Measurements from ENCODE around the gene OR8B12.
A peak's percentile ranks its signal among the peaks of the same experiment; 100 is the strongest.

Gene OR8B12, protein sequence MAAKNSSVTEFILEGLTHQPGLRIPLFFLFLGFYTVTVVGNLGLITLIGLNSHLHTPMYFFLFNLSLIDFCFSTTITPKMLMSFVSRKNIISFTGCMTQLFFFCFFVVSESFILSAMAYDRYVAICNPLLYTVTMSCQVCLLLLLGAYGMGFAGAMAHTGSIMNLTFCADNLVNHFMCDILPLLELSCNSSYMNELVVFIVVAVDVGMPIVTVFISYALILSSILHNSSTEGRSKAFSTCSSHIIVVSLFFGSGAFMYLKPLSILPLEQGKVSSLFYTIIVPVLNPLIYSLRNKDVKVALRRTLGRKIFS

DNA sequence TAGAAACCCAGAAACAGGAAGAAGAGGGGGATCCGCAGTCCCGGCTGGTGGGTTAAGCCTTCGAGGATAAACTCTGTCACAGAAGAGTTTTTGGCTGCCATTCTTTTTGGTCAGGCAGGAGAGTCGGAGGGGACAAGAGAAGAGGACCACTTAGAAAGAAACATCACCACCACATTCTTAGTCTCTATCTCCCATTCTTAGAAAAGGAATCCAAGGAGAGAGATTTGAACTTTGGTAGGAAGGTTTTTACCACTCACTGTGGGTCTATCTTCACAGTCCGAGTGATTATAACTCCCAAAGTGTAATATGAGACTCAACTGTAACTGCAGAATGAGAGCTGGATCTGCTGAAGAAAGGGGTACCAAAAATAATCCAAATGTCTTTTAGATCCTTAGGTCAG lies at the start of gene OR8B12:
OR8B12 (minus strand) TSS at position 101 of the 400 bp plus-strand sequence; CDS start at position 101, 0 bp downstream.
- DNase-seq (ENCODE audit: low read depth), result no peak

DNA sequence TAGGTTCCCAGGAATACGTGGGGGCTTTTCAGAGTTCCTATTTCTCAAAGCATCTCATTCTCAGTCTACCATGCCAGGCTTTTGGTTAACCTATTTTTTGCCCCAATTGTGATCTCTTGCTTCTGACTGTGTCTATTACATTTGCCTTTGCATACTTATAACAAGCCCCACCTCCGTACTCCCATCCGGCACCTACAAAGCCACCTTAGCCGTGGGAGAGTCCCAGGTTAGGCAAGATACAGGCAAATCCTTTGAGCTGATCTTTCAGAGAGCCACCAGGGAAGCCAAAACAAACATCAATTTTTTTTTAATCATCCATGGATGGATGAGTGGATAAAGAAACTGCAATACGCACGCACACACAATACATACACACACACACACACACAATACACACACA lies 49.2 kb upstream of the OR8B12 start:
- DNase-seq (ENCODE audit: low read depth), result no peak

DNA sequence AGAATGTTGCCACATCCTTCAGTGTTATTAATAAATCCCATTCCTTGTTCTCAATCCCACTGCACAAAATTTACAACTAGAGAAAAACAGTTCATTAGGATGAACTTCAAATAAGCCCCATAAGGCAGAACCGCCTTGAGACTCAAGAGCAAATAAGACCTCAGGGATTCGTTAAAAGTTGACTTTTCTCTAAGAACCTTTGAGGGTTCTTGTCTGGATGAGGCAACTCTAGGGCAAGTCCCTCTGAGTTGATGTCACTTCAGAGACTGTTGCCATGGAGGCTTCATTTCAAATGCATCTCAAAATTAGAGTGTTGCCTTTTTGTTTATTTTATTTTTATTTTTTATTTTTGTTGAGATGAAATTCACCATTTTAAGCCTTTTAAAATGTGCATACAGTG lies 48.0 kb upstream of the OR8B12 start:
- DNase-seq (ENCODE audit: low read depth), result no peak

DNA sequence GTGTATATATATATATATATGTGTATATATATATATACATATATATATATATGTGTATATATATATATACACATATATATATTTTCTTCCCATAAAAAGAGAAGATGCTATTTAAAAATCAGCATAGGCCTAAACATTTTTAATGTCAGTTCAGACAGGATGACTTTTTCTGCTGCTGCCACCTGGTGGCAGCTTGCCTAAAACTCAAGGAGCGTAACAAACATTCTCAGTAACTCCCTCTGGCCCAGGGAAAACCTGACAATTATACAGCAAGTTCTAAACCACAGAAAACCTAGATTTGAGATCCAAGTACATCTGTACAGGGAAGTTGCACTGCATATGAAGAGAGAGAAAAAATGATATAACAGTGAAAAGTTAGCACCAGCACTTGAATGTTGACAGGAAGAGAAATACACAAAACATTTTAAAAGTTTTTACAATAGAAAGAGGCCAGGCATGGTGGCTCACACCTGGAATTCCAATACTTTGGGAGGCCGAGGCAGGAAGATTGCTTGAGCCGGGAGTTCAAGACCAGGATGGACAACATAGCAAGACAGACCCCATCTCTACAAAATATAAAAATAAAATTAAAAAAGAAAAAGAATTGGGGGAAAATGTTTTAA lies 42.9 kb upstream of the OR8B12 start:
- DNase-seq (ENCODE audit: low read depth), result peak; percentile 27

DNA sequence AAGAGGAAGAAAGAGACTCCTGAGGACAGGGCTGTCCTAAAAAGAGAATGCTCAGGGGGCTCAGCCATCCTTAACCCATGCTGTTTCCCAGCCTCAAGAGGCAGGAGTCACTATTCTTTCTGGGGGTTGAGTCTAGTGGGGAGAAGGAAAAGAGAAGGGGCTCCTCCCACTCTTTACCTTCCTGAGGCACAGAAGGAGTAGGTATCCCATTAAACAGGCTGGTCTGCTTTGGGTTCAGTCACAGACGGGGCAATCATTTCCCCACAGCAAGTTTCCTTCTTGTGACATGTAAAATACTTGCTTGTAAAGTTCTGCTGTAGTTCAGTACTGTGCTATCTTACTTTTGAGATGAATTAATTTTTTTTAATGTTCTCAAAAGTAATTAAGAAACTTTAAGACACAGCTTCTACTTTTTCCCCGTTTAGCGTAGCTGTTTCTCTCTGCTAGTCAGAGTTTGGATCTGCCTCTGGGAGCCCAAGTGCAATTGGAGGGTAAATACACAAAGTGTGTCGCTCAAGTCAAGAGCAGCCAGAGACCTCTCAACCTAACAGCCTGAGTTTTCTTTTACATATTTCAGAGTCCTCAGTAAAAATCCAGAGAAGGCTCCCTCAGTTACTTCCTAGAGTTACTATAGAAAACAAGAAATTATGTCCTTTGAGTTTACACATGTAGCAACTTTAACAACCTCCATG lies 41.4 kb upstream of the OR8B12 start:
- DNase-seq (ENCODE audit: low read depth), result no peak

DNA sequence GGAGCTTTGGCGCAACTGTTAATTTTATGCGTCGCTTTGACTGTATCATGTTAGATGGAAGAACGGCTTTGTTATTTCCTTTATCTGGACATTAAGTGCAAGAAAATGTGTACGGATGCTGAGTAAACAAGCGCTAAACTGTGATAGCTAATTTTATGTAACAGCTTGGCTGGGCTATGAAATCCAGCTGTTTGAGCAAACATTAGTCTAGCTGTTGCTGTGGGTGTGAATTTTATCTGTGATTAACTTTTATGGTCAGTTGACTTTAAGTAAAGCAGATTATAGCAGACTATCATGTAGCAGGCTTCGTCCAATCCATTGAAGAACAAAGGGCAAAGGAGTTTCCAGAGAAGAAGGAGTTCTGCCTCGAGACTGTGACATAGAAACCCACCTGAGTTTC lies 40.3 kb upstream of the OR8B12 start:
- no peak for DNase-seq (ENCODE audit: low read depth)

DNA sequence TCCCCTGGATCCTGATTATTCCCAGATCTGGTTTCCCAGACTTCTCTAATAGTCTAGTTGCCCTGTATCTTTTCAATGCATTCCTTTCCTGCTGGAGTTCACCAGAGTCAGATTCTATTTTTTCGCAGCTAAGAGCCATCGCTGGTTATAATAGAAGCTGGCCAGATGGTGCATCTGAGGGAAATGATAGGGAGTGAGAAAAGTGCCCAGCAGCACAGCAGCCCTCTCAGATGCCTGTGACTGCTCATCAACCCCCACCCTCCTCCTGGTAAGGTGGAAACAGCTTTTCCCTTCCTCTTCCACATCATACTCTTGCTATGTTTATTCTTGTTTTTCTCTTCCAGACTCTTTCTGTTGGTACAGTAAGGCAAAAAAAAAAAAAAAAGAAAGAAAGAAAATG lies 39.1 kb upstream of the OR8B12 start:
- DNase-seq (ENCODE audit: low read depth), result no peak

DNA sequence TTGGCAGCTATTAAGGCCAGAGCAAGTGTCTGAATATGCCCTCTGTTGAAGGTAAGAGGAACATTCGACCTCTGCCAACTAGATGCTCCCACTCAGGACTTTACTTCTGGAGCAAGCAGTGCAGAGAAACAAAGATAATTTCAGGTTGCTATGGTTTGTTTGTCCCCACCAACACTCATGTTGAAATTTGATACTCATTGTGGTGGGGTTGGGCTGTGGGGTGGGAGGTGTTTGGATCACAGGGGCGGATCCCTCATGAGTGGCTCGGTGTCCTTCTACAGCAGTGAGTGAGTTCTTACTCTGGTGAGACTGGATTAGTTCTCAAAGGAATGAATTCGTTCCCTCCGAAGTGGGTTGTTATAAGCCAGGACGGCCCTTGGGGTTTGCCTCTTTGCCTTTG lies 38.4 kb upstream of the OR8B12 start:
- no peak for DNase-seq (ENCODE audit: low read depth)

DNA sequence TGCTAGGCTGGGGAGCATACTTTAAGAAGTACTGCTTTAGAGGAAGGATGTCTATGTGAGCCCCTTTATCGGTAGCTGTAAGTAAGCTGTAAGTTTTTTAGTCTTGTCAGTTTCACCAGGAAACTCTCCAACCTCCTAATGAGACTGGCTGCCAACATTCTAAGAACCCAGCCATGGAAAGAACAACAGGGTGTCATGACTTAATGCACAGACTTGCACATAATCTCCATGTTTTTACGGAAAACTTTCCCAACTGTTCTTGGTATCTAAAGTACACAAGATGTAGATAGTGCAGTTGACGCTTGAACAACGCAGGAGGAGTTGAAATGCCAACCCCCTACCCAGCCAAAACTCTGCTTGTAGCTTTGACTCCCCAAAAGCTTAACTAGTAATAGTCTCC lies 35.3 kb upstream of the OR8B12 start:
- DNase-seq (ENCODE audit: low read depth), result no peak

DNA sequence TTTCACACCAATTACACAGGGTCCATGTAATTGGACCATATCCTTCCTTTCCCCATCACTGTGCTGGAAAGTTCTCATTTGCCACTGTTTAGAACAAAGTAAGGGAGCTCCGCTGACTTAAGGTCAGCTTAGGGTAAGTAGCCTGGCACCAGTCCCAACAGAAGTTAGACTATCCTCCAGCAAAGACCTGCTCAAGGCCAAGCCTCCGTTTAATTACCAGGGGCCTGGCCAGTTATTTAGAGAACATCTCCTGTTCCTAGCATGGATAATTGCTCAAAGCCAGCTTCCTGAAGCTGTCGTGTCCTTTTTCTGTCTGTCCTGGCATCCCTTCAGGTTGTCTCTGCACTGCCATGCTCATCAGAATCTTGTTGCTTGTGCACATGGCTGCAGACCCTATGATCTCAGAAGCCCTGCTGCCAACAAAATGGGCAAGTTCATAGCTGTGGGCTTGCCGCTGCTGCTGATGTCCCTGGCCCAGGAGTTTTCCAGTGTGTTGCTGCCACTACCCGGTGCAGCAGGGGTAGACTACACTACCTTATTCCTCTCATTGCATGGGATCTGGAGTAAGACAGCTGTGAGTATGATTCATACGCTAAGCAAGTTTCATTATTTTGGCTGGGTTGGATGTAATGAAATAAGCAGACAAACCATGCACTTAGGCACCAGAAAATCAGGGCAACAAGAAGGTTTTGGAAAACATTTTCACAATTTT lies 34.4 kb upstream of the OR8B12 start:
- DNase-seq (ENCODE audit: low read depth), result no peak

DNA sequence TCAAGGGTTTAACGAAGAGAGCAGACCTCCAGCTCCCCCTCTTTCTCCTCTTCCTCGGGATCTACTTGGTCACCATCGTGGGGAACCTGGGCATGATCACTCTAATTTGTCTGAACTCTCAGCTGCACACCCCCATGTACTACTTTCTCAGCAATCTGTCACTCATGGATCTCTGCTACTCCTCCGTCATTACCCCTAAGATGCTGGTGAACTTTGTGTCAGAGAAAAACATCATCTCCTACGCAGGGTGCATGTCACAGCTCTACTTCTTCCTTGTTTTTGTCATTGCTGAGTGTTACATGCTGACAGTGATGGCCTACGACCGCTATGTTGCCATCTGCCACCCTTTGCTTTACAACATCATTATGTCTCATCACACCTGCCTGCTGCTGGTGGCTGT lies 26.7 kb upstream of the OR8B12 start:
- DNase-seq (ENCODE audit: low read depth), result no peak

DNA sequence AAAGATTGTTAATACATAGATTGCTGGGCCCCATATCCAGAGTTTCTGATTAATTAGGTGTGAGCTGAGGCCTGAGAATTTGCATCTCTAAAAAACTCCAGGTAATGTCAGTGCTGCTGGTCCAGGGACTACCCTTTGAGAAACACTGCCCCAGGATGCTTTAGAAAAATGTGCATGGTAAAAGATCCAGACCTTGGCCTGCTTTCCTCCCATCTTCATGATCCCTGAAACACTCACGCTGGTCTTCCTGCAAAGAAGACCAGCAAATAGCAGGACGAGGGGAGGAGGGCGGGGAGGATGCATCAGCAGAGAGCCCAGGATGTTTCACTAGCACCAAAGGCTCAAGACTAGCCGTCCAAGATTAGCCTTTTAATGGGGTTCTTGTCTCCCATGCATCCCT lies 26.2 kb upstream of the OR8B12 start, which contains the start of gene OR8A1:
OR8A1 (plus strand) TSS at position 301 of the 400 bp plus-strand sequence. CDS start 123 bp downstream, outside the sequence.
- DNase-seq (ENCODE audit: low read depth), result no peak

DNA sequence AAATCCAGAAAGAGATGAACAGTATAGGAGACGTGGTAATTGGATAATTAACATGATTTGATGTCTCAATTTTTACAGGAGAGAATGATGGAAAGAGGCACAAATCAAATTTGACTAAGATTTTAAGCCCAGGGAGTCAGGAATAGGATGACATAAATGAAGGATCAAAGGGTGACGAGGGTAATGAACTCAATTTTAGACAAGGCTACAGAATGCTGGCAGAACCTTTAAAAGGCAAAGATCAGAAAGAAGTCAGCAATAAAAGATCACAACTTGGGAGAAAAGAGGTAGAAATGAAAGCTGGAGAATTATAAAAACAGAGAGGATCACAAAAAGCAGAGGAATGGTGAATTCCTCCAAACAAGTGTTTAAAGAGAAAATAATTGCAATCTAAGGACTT lies 13.4 kb upstream of the OR8B12 start:
- DNase-seq (ENCODE audit: low read depth), result no peak

DNA sequence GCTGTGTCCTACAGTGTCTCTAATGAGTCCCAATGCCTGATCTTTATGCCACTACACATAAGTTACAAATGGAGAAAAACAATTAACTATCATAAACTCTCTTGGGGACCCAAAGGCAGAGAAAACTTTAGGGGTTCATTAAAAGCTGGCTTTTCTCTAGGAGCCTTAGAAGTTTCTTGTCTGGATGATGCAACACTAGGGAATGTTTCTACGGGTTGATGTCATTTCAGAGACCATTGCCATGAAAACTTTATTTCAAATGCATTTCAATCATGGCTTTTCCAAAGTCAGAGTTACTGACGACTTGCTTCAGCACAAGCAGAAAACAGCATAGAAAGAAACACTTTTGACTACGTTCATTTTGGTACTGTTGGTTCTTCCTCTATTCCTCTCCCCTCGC lies 8.5 kb upstream of the OR8B12 start:
- no peak for DNase-seq (ENCODE audit: low read depth)

DNA sequence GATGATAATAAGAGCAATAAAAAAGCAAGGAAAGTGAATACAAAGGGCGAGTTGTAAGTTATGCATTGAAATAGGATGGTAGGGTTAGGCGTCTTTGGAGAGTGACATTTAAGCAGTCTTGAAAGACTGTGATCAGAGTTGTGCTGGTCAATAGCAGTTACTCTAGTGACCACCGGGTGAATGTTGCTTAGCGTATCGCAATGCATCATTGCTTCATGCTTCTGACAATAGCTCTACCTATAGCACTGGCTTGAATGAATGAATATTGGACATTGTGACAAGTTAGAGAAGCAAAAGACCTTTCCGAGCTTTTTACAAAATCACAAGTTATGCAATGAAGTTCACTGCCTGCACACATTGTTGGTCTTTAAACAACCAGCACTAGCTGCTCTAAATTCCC lies 7.7 kb upstream of the OR8B12 start:
- no peak for DNase-seq (ENCODE audit: low read depth)

DNA sequence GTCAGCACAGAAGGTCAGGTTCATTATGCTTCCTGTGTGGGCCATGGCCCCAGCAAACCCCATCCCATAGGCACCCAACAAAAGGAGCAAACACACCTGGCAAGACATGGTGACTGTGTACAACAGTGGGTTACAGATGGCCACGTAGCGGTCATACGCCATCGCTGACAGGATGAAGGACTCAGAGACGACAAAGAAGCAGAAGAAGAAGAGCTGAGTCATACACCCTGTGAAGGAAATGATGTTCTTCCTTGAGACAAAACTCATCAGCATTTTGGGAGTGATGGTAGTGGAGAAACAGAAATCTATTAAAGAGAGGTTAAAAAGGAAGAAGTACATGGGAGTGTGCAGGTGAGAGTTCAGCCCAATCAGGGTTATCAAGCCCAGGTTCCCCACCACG lies 309 bp downstream of the OR8B12 start:
- no peak for DNase-seq (ENCODE audit: low read depth)

DNA sequence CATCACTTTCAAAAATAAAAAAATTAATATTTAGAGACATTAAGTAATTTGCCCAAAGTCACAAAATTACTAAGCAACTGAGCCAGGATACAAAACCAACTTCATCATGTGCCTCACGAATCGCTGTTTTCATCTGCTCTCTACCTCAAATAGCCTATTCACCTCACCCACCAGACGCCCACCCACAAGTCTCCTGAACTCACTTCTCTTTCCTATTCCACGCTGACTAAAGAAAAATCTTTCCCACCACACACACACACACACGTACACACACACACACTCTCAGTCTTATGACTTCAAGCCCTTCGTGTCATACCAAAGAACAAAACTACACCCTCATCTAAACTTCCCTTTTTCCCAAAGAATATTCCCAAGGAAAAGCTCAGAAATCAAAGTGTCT lies 2.2 kb downstream of the OR8B12 start:
- no peak for DNase-seq (ENCODE audit: low read depth)

DNA sequence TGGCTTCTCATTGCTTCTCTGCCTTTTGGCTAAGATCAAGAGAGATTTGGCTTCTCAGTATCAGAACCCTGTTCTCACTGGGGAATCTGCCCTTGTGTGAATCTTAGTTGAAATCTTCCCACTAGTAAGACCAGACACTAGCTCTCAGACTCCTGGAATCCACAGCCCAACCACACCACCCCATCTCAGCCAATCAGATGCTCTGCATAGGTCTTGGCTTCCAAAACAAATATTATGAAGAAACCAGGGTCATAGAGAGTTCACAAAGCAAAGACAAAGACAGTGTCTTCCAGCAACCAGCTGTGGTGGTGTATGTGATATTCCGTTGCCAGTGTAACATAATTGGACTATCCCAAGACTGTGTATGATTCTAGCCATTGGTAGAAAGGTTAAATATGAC lies 5.4 kb downstream of the OR8B12 start:
- no peak for DNase-seq (ENCODE audit: low read depth)

DNA sequence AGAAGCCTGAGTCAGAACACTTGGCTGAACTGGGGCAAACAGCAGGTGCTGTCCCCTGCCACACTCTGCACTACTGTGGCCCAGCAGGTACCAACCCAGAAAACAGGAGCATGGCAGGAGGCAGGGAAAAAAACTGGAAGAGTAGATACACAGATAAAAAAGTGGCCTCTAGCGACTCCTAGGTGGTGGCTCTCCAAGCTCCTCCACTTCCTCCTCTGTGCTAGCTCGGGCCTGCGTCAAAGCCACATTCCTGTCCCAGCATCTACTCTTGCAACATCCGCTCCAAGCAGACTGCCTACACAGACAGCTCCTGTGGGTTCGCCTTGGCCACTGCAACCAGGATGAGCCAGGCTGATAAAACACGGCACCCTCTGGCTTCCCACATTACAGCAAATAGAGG lies 6.9 kb downstream of the OR8B12 start:
- no peak for DNase-seq (ENCODE audit: low read depth)

DNA sequence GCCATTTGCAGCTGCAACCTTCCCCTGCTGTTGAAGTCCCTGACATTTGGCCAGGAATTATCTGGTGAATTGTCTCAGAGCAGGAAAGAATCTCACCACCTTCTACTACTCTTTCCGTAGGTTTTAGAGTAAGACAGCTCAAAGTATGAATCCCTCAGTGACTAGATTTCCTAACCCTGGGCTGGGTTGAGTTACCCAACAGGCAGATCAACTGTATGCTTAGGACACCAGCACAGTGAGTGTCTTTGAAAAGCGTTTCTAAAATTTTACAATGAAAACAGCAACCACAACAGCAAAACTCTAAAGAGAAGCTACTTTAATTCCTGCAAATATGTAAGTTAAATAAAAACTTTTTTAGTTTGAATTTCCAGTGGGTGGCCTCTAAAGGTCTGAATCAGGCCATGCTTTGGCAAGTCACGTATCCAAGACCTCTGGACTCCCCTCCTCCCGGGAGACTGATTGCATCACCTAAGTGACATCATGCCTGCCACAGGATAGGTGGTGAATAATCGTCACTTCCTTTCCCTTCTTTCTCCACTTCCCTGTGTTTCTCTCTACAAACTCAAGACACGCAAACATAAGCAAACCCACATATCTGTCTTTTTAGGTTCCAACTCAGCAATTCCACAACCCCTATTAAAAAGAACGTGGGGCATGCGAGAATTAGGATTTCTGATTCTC lies 7.8 kb downstream of the OR8B12 start:
- DNase-seq (ENCODE audit: low read depth), result no peak

DNA sequence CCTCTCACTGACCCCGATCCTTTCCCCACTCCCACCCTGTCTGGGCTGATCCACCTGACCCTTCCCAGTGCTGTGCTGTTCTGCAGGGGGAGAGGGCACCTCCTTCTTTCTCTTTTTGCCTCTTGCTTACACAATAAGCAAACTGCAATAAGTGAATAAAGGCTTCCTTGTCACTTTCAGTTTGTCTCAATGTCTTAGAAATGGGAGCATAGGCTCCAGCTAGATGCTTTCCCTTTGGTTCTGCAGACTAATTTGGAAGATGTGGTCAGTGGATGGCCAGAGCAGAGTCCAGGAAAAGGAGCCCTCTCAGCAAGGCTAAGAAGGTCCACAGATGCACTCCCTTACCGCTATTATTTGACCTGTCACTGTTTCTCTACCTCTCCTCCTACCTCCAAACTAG lies 9.4 kb downstream of the OR8B12 start:
- no peak for DNase-seq (ENCODE audit: low read depth)

DNA sequence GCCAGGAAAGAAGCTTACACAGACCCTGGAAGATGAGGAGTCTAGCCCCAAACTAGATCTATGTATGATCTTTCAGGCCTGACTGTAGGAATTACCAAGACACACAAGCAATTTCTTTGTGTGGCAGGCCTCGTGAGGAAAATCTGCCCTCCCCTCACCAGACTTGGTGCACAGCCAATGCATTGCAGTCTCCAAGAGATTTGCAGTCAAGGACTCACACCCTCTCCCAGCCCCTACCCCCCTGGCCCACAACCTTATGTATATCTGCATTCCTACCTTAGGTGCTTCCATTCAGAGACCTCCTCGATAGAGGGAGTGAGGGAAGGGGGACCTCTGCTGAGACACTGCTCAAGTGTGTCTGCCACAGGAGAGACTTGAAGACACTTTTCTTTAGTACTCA lies 9.8 kb downstream of the OR8B12 start:
- no peak for DNase-seq (ENCODE audit: low read depth)
